OCI-LY1 (cell line): ENCODE results near the gene PROKR1.

ENCODE experiments used
- CTCF ChIP-seq: fragments of 200-600 bp; sonication (generic), shearing (Covaris generic); IDR thresholded peaks from 2 replicates; pipeline ENCODE4 v1.5.1; 2017; ENCODE audit warnings: mild to moderate bottlenecking, antibody characterized with exemption, low read length, moderate library complexity, mixed read lengths
- EZH2 ChIP-seq: fragments of 200-600 bp; sonication (generic), shearing (Covaris generic); IDR thresholded peaks from 2 replicates; pipeline ENCODE4 v1.8.0; 2017; ENCODE audit warnings: borderline replicate concordance, mixed run types, mild to moderate bottlenecking, antibody characterized with exemption, low read length, moderate library complexity, mixed read lengths

GRCh38 chr2:68690851-68691250 lies 47.5 kb downstream of the PROKR1 start:
- TF ChIP-seq CTCF (no peak), EZH2 (no peak)
